HG02571 (cell line): ENCODE measurements around the gene ALKBH6.

ENCODE experiments used
- ATAC-seq: cut with Tn5 transposase; IDR thresholded peaks from one replicate; pipeline ENCODE4 v1.9.1; 2021; ENCODE audit warnings: mild to moderate bottlenecking, moderate library complexity; ENCODE audit not compliant: unreplicated experiment

ALKBH6 gene

GRCh38 chr19:35960432-35960972 is 53.5 kb downstream of the ALKBH6 start:
- no peak for ATAC-seq

- no peak for ATAC-seq
Measured at GRCh38 chr19:35959968-35960320, 54.1 kb downstream of the ALKBH6 start.
